ENCODE data around the gene MAST4.

The MAST4 gene

DNA sequence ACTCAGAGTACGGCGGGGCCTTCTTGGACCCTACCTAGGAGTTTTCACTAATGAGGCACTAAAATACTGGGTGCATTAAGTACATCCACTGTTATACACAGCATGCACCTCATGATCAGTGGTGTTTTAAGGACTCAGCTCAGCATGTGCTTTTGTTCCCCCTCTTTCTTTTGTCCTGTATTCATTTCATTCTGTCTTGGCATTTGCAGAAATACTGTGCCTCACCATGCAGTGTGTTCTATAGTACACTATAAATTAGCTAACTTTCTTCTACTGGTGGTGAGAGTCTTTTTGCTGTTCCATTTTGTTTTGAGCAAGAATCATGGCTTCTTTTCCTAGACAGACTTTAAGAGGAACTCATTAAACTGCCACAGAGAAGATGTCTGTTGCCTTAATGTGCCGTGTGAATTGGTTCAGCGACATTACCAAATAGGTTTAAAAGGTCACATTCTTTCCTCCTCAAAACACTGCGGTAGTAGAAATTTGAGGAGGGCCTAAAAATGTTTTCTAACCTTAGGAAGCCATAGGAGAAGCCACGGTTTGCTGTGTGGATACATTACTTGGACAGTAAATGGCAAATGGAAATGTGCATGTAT lies 276.6 kb downstream of the MAST4 start:
- DNase-seq (ENCODE audit: low spot score), result no peak

DNA sequence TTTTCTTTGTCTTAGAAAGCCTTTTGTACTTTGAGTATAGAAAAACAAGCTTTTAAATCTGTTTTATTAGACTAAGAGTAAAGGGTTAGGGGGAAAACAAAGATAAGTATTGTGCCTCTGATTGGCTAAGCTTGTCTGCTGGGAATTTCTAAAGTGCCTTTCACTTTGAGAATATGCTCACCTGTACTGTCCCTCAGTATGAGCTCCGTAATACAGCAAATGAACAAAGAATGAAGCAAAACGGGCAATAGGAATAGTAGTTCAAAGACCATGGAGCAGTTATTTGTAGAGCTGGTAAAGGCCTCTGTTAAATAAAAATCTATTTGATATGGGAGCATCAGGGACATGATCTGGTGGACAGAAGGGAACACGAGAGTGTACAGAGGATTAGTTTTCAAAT lies 277.8 kb downstream of the MAST4 start:
- DNase-seq (ENCODE audit: low spot score), result no peak

DNA sequence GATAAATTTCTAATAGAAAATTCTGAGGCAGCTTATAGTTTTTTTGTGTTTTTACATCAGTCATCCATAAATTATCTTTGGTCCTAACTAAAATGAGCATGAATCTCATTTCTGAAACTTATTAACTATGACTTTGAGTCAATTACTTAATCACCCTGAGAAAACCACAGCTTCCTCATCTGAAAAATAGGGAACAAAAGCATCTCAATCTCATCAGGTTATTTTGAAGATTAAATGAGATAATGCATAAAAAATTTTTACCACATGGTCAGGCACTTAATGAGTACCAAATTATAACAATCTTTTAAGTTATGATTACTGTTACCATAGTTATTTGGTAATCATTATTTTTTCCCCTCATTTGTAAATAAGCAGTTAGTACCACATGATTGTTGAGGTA lies 279.1 kb downstream of the MAST4 start:
- no peak for DNase-seq (ENCODE audit: low spot score)

DNA sequence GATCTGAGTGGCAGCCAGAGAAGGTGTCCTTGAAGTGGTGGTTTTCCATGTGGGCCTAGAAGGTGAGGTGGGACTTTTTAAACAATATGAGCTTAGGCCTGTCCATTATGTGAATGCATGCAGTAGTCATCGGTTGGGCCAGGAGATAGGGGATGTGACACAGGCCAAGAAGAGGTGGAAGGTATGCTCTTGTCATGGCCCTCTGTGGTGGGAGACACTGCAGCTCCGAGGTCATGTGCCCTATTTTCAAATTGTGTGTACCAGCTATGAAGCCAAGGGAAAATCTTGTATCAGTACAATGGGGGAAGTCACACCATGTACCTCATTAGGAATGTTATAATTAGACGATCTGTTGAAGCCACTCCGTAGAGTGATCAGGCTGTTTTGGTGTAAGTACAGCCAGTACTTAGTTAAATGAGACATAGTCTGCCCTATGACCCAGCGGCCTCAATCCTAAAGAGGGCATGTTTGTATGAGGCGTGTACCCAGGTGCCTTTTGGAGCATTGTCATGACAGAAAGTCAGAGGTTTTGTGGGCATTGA lies 280.1 kb downstream of the MAST4 start:
- no peak for DNase-seq (ENCODE audit: low spot score)

DNA sequence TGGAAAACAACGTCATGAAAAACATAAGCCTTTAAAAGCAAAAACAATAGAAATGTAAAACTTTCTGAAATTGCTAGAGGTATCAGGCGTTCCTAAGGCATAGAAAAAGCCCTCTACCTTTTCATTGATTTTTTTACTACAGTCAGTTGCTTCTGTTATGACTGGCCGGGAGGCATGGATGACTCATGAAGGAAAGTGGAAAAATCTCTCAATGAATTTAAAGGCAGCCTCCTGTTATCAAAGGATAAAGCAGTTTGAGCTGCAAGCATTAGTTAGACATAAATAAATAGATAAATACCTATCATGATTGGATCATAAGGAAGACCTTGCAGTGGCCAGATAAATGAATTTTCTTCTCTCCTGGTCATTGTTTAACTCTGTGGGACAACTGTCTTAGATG lies 281.6 kb downstream of the MAST4 start:
- DNase-seq (ENCODE audit: low spot score), result no peak

DNA sequence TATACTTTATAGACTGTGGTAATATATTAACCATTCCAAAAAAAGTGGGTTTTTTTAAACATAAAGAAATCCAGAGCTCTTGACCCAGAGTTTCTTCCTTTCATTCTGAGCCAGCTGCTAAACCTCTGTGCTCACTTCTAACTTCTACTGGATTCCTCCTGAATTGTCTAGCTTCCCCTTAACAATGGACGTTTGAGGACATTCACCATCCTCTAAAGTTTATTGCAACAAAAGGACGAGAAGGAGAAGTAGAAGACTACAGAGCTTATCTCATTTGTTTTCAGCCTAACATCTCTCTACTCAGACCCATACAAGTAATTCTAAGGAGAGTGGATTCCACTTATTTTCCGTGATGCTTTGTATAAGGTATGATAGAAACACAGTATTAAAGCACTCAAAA lies 284.2 kb downstream of the MAST4 start:
- DNase-seq (ENCODE audit: low spot score), result no peak

GRCh38 chr5:66881480-66882161 lies 285.4 kb downstream of the MAST4 start:
- DNase-seq (ENCODE audit: low spot score), result no peak

DNA sequence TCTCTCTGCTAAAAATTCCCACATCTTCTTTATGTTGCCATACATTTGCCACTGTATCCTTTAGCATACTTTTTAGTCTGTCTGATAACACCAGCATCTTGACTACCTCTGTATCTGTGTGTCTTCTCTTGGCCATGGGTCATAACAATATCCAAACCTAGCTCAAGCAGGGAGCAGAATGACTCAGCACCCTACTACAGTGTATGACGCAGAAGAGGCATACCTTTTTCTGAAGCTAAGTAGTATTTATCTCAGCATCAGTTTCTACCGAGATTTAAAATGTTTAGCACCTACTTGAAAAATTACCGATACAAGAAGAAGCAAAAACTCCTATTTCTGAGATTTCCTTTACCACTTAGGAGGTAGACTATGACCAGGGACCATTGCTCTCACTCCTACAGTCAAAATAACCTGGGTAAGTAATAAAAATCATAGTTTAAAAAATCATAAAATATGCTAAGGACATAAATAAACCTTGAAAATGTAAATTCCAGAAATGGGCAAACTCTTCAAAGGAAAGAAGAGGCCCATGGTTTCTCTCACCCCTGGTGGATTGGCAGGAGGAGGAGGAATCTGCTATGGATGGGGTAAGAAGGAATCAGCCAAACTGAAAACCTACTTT lies 286.5 kb downstream of the MAST4 start:
- DNase-seq (ENCODE audit: low spot score), result no peak

DNA sequence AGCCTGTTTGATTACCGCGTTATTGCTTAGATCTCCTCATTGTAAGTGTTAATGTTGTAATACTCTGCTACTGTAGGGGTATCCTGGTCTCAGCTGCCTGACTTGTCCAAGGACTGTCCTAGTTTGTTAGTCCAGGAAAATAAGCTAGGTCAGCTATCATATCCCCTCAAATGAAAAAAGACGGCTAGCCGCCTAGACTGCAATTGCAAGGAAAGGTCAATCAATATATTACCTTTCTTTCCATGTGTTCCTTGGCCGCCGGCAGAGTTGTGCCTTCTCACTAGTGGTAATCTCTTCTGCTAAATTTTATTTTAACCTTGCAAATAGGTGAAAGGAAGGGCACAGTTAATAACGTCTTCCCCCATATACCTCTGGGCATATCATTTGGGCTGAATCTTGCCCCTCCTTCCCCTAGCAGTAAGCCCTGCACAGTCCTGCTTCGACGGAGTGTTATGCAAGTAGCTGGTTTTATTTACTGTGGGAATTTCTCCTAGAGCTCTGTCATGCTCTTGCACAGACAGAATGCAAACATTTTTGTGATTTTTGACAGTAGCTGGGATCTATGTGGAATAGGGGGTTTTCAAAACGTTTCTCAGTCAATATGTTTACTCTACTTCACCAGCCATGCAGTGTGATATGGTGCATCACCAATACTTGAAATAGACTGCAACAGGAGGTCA lies 288.5 kb downstream of the MAST4 start:
- no peak for DNase-seq (ENCODE audit: low spot score)

DNA sequence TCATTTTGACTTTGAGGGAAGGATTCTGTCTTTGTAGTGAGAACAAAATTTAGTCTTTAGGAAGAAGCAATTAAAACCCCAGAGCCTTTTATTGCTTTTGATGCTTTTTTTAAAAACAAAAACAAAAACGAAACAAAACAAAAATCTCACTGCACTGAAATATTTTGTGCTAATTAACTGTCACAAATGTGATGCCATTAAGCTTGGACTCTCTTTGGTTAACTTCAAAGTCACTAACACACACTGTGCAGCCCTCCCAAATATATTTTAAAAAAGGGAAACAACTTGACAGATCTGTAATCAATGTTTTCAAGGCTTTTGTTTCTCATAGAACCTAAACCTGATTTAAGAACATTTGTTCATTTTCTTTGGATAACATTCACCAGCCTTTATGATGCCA lies 290.7 kb downstream of the MAST4 start:
- DNase-seq (ENCODE audit: low spot score), result no peak

- no peak for DNase-seq (ENCODE audit: low spot score)
Measured at GRCh38 chr5:66888613-66889012, 292.4 kb downstream of the MAST4 start.

GRCh38 chr5:66889056-66889455 lies 292.9 kb downstream of the MAST4 start:
- DNase-seq (ENCODE audit: low spot score), result no peak

DNA sequence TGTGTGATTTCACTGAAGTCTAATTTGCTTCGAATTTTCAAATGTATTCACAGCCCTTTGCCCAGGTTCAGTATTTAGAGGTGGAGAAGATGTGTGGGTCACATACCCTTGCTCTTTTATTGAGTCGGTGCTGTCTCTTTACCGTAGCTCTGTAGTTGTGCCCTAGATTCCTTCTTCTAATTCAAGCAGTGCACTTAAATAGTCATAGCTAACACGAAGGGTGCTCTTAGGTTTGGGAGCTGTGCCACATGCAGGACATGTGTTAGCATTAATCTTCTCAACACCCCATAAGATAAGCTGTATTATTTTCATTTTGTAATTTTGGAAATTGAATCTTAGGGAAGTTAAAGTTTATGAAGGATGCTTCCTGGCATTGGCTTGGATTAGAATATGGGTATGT lies 293.3 kb downstream of the MAST4 start:
- no peak for DNase-seq (ENCODE audit: low spot score)

GRCh38 chr5:66891184-66891925 lies 295.2 kb downstream of the MAST4 start:
- DNase-seq (ENCODE audit: low spot score), result no peak

- DNase-seq (ENCODE audit: low spot score), result no peak
Measured at GRCh38 chr5:66892716-66893115, 296.5 kb downstream of the MAST4 start.

GRCh38 chr5:66894480-66895240 lies 298.5 kb downstream of the MAST4 start:
- no peak for DNase-seq (ENCODE audit: low spot score)

- no peak for DNase-seq (ENCODE audit: low spot score)
Measured at GRCh38 chr5:66896171-66896570, 300.0 kb downstream of the MAST4 start.

DNA sequence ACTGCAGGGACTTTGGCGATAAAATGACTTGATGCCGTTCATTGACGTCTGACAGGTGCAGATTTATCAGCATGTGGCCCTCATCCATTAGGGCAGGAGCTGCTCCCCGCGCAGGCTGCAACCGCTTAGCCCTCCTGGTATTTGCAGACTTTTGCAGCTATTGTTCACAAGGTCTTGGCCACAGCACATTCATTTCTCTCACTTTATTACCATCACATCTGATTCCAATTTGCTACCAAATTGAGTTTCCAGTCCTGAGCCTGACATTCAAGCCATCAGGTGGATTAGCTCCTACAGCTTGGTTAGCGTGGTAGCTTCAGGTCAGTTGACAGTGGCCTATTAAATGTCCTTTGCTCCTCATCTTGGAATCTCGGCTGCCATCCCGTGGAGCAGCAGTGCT lies 301.2 kb downstream of the MAST4 start:
- peak; percentile 93 for DNase-seq (ENCODE audit: low spot score)

DNA sequence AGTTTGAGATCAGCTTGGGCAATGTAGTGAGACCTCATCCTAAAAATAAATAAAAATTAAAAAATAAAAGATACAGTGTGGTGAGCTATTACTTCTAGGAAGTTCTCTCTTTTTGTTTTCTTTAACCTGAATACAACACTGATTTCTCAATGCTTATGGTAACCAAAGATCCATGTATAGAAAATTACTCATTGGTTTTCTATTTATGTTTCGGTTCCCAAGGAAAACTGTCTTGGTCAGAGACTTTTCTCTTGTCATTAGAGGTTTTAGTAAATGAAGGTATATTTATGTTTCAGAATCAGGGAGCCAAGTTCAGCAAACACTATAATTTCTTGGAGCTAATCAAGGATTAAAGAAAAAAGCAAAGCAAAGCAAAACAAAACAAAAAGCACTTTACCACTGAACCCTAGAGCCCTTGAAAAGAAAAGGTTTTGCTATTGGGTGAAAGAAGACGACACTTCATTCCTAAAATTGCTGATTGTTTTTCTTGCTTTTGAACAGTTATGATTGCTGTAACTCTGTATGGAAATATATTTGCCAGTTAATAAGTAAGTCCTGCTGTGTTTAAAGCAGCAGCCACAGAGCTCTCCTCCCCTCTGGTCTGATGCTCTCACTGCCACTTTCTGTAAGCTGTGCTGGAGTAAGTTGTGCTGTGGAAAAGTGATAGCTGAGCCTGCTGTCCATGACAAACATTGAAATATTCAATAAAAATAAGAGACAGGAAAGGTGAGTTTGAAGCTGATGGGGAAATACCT lies 302.2 kb downstream of the MAST4 start:
- DNase-seq (ENCODE audit: low spot score), result no peak

DNA sequence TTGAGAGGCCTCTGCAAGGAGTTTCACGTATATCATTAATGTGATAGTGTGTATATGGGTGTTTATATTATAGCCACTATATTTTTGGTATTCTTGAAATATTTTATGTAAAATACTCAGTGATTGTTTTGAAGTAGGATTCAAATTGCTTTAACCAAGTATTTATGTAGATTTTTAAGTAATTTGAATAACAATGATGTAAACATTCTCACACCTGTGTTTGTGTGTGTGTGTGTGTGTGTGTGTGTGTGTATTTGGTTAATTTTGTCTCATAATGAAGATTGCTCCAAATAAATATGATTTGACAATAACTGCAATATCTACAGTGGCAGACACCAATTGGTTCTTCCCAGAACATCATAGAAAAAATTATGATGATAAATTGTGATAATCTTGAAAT lies 307.0 kb downstream of the MAST4 start:
- no peak for DNase-seq (ENCODE audit: low spot score)

All from SK-N-DZ (cell line).